ENCODE results near the gene ADGRG2.
"Not testable (repeated sequence)": the region's sequence is repeated elsewhere in the genome, so short reads cannot be mapped to it uniquely, and the experiment has no call there.

Gene ADGRG2

DNA sequence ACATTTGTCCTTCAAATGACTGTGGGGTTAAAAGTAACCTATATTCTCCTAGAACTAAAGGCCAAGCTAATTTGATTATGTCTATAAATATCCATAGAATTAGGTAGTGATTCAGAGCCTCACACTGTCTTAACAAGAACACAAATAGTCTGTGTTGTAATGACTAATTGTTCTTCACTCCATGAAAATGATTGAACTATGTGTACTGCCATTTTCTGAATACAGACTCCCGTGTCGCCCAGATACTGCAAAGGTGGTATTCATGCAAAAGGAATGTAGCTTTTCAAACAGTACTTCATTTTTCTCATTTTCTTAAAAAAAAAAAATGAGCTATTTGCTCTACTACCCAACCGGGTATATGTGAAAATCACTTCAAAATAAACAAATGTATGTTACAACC is 127.0 kb downstream of the ADGRG2 start:
- DNase-seq = no peak

DNA sequence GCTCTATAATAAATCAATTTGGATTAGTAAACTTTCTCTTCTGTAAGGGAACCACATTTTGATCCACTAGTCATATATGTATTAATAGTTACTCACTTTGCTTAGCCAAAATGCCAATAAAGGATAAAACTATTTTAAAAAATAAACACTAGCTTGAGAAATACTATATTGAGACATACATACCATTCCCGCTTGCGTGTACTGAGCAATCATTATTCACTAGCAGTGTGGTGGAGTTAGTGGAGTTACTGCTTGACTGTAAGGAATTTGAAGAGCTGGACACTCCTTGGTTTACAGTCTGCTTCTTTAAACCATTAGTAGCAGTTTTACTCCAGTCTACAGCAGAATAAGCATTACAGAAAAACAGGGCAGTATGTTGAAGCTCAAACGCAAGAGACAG is 127.6 kb downstream of the ADGRG2 start:
- DNase-seq = no peak

DNA sequence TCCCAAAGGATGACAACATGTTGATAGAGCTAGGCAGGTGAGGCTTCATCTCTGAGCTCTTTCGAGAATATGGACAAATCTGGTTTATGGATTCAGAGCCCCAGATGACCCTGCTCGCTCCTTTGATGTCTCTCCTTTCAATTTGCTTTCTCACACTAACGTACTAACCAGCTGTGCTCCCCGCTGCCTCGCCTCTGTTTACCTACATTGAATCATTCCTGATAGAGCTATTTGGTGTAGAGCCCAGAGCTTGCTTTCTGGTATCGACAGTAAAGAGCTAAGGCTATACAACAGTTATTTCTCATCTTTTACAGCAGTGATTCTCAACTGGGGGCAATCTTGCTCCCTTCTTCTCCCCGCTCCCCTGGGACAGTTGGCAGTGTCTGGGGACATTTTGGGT is 129.4 kb downstream of the ADGRG2 start:
- no peak for DNase-seq

DNA sequence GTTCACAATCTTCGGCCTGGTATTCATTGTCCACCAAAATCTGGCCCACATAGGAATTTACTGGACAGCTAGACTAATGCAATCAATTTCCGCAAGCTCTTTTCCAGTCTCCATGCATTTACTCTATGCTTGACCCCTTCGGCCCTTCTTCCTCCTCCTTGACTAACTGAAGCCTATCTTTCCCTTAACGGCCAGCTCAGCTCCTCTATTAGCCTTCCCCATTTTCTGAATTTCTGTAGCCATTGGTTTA is 137.2 kb downstream of the ADGRG2 start:
- DNase-seq = no peak

DNA sequence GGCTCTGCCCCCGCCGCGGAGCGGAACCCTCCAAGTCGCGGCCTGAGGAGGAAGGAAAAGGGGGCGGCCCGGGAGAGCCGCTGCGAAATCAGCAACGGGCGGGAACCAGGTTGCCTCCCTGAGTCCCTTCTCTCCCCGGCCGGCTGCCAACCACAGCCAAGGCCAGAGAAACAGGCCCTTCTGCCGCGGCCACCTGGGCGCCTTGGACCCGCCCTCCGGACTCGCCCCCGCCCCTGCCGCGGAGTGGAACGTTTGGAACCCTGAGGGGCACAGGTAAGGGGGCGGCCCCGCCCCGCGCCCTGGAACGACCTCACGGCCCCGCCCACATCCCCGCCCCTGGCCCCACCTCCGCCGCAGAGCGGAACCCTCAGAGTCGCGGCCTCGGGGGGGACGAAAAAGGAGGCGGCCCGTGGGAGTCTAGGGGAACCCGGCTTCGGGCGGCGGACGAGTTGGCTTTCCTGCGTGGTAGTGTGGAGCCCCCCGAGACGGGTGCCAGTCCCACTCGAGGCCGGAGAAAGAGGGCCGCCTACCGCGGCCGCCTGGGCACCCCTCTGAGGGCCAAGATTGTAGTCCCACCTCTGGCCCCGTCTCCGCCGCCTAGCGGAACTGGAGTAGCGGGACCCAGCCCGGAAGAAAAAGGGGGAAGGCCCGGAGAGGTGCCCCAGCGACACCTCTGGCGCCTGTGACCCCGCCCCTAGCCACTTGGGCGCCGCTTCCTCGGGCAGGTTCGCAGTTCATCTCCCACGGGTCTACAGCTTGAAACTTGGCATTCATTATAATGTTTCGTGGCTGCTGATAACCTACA is 137.7 kb downstream of the ADGRG2 start:
- peak; percentile 84 for DNase-seq

DNA sequence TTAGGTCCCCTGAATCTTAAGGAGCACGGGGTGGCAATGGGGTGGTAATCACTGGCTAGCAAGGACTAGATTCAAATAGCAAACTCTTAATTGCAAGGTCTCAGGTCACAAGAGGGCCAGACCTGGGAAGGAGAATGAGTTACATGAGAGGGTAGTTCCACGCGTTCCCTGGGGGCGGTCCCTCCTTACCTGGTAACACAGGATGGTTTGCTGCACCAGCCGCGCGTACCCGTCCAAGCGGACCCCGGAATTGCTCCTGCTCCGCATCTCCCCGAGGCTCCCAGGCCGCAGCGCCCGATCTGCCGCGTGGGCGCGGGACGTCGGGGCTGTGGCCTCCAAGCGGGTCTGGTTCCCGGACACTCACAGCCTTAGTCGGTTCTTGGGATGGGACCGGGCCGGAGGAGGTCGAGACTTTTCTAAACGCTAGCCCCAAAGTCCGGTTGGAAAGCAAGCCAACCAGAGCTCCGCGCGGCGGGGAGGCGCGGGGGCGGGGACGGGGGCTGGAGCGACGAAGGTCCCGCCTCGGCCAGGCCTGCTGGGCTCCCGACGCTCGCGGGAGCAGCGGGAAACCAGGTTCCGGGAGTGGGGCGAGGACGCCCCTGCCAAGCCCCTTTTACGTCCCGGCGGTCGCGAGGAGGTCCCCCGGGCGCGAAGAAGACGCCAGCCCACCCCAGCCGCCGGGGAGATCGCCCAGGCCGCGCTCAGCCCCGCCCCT is 138.4 kb downstream of the ADGRG2 start, which contains the start of gene PHKA2:
TSS of gene PHKA2 (minus strand) at position 449 of the 715 bp plus-strand sequence. CDS start at position 267, 182 bp downstream.
- DNase-seq = no peak

DNA sequence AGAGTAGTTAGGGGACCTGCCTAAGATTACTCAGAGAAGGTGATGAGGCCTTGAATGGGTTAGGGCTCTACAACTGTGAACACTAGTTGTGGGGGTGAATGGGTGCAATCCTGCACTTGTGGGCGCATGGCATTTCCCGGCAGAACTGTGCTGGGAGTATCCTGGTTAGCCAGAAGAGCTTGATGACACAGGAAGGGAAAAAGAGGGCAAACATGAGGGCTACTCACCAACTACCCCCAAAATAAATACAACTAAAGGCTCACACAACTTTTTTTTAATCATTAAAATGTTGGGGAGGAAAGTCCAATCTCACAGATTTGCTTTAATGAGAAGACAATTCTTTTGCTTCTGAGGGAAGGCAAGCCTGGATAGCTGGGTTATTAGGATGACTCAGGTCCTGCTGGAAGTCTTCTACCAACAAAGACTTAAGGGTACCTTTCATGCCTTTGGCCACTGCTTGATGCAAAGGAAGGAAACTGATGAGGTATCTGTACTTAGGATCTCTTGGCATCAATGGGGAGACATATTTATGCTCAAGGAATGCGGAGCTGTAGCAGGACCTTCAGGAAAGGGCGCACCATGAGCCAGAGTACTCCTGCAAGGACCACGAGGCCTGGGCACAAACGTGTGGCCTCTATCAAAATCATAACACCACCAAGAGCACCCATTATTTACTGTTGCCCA is 141.0 kb downstream of the ADGRG2 start:
- no peak for DNase-seq

DNA sequence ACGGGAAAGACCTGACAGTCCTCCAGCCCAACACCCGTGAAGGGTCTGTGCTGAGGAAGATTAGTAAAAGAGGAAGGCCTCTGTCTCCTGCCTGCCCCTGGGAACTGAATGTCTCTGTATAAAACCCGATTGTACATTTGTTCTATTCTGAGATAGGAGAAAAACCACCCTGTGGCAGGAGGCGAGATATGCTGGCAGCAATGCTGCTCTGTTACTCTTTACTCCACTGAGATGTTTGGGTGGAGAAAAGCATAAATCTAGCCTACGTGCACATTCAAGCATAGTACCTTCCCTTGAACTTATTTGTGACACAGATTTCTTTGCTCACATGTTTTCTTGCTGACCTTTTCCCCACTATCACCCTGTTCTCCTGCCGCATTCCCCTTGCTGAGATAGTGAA is 142.0 kb downstream of the ADGRG2 start:
- not testable (repeated sequence) for DNase-seq

DNA sequence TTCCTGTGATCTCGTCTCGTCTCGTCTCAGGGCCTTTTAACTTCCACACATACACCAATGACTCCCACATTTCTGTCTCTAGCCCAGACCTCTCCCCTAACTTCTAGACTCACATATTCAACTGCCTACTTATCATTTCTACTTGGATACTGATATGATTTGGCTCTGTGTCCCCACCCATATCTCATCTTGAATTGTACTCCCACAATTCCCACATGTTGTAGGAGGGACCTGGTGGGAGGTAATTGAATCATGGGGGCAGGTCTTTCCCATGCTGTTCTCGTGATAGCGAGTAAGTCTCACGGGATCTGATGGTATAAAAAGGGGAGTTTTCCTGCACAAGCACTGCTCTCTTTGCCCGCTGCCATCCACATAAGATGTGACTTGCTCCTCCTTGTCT is 147.3 kb downstream of the ADGRG2 start:
- DNase-seq = no peak

DNA sequence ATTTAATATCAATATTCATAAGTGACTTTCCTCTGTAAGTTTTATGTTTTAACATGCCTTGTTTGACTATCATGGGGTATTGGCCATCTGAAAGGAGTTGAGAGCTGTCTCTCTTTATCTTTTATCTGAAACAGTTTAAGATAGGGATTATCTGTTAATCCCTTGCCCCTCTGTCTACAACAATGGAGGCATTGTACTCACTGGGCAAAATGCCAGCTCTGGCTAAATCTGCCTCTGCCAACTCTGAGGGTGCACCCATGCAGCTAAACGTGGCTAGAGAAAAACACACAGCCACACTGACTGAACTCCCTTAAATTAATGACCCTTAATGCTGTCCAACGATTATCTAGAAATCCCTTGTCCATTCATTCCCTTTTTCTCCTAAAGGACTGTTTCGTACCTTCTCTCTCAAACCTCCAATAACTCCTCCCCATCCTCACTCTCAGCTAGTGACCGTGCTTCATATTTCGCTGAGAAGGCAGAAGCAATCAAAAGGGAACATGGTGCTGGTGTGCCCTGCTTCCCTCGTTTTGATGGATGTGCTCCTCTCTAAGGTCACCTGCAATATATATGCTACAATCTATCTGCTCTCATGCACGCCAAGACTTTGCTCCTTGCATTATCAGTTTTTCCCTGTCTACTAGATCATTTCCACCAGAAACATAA is 148.6 kb downstream of the ADGRG2 start:
- DNase-seq = no peak

DNA sequence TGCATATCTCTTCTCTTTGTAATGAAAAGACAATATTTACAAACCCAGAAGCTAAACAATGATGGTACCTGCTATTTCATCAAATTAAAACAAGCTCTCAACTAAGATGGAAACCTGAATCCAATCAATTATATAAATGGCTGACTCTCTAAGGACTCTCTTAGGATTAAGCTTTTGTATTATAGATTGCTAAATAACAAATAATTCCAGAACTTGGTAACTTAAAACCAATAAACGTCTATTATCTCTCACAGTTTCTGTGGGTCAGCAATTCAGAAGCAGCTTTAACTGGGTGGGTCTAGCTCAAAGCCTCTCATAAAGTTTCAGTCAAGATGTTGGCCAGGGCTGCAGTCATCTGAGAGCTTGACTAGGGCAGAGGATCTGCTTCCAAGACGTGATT is 150.8 kb downstream of the ADGRG2 start:
- no peak for DNase-seq

DNA sequence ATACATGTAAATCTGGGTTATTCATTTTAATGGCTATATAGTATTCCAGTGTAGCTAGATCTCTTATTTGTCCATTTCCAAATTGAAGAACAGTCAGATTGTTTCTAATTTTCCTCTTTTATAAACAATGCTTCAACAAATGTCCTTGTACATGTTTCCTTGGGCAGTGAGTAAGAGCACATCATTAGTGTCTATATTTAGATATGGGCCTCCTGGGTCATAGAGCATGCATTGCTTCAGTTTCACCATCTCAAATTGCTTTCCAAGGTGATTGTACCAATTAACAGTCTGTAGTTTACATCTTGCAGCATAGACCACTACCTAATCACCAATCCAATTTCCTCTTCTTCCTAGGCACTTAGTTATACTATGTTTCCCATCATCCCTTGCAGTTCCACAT is 151.8 kb downstream of the ADGRG2 start:
- DNase-seq = no peak

DNA sequence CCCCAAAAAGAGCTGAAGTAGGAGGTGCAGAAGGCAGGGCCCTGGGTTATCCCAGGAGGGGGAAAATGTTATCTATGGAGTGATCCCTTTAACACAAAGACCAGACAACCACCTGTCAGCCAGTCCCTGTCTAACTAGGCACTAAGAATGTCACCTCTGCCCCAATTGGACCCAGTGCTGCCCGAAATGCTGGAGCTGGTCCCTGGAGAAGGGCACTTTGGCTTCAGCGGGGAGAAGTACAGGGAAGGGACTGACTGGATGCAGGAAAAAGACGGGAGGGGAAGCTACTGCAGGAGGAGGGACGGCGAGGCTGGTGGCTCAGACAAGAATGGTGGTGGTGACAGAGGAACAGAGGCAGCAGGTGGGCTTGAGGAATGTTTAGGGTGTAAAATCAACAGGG is 155.6 kb downstream of the ADGRG2 start:
- no peak for DNase-seq

DNA sequence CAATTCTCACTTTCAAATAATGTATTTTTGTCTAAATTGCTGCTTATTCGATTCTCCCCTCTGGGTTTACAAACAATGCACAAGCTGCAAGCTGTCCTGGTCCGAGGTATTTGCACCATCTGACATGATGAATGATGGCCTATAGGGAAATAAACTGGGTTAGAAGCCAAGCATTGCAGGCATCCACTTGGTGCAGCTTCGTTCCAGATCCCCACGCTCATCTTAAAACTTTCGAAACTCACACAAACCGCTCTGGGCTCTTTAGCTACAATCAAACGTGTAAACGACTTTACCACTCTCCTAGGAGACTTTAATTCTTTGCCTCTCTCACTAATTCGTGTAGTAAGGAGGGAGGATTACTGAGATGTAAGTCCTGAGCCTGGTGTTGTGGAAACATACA is 157.4 kb downstream of the ADGRG2 start:
- no peak for DNase-seq

DNA sequence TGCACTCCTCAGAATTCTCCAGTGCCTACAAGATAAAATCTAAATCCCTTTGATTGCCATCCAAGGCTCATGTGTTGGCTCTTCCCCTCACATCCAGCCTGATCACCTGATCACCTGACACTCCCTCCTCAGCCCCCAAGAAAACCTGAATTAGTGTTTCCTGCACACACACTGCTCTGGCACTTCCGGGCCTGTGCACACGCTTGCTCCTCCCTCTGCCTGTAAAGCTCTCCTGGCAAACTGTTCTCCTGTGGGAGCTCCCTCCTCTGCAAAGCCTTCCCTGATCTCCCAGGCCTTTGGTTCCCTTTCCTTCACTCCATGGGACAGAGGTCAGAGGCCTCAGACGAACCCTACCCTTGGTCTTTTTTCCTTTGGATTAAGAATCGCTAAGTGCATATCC is 158.2 kb downstream of the ADGRG2 start:
- no peak for DNase-seq

DNA sequence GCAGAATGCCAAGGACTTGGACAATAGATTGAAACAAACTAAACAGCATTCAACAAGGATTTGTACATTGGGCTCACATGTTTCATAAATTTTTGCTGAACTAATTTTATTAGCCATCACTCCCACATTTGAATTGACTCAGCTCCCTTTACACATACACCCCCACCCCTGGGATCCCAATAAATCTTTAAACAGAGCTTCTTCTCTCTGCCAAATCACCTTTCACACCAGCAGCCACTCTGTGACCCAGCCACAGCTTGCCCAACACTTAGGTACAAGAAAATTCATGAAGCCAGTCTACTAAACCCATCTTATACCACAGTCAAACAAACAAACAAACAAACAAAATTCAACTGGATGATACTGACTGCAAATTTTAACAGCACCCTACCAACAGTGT is 159.9 kb downstream of the ADGRG2 start:
- no peak for DNase-seq

DNA sequence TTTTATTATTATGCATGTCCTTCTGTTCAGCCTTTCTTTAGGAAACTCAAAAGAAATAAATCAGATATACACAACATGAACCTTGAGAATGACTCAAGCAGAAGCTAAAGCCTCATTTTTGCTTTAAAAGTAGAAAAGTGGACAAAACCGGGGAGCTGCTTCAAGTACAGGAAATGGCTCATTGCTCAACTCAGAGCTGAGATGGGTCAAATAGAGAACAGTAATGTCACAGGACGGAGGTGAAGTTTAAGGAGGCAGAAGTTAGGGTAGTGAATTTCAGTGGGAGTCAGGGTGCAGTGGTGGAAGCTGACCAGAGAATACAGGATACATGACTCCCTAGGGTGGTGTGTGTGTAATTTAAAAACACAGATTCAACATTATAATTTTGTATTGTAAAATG is 160.6 kb downstream of the ADGRG2 start:
- DNase-seq = no peak

DNA sequence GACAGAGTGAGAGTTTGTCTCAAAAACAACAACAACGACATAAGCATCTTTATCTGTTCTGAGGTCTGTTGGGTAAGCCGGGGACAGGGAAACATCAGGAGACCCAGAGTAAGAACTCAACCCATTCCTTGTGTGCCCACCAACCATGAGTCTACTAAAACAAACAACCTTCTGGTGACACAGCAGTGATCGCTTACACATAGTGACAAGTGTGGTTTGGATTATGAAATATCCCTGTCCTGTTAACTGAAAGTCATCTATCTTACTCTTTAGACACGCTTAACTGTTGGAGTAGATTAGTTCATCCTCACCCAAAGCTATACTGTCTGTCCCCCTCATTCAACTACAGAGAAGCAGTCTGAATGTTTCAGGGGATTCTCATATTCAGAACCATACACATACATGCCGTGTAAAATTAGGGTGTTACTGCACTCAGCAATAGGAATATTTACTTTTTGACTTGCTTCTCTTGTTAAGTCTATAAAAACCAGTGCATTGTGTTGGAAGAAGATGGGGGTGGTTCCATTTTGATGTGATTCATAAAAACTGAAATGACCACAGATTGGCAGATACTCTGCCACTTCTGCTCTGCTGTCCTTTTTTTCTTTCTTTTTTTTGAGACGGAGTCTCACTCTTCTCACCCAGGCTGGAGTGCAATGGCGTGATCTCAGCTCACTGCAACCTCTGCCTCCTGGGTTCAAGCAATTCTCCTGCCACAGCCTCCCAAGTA is 165.8 kb downstream of the ADGRG2 start:
- no peak for DNase-seq

DNA sequence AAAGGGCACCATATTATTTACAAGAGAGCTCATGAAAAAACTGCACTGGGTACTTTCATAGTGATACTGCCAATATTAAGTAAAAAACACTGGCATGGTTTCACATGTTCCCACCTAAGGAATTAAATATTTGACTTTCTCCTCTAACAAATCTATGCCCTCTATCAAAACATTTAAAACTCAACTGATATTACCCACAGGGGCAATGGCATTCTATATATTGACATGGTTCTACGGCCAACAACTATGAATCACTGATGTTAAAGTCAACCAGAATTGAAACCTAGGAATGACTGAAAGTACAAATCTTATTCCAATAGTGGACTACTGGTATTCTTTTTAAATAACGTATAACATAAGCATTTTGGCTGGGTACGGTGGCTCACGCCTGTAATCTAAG is 166.6 kb downstream of the ADGRG2 start:
- DNase-seq = no peak

DNA sequence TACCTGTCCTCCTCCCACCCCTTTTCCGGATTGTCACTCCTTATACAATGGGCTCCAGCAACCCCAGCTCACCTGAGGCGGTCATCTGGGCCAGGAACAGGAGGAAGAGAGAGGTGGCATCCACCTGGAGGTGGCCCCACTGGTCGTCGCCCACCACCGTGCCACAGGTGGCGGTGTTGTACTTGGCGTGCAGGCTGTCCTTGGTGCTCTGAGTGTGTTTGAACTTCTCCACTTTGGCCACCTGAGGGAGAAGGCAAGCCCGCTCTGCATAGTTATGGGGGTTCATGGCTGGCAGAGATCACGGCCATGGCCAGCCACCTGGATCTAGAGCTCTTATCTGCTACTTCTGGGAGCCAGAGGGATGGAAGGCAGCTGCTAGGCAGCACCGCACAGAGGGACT is 171.2 kb downstream of the ADGRG2 start:
- no peak for DNase-seq

DNA sequence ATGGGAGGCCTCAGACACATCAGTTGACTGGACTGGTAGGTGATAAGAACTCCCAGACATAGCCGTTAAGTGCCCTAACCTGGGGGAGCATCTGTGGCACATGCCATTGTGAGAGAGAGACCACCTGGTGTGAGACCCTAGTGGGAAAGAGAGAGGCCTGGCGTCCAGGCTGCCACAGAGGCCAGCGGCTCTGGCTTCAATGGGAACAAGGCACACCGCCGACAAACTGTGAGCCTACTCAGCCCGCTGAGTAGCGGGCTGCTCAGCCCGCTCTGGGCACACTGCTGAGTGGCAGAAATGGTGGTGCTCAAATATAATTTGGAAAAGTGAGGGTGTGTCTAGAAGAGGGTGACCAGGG is 172.3 kb downstream of the ADGRG2 start:
- DNase-seq = no peak

DNA sequence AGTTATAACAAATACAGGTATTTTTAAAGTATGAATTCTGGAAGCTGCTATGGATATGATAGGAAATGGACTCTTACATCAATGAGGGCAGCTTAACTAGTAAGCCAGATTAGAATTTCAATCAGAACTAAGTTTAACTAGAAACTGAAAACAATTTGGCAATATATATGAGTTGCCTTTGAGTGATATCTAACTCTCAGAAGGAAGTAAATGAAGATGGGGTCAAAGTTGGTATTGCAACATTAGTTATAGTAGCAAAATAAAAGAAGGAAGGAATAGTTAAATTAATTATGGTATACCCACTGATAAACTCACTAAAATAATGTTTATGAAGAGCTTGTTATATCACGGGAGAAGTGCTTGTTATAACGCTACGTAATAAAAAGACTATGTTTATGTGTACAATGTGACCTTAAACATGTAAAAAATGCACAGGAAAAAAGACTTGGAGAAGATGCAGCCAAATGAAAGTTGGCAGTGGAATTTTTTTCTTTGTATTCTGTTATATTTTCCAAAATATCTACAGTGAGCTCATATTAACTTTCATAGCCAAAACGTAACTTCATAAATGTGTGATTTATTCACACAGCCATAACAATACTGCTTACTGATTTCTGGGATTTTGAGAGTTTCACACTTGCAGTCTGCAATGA is 172.9 kb downstream of the ADGRG2 start:
- no peak for DNase-seq

DNA sequence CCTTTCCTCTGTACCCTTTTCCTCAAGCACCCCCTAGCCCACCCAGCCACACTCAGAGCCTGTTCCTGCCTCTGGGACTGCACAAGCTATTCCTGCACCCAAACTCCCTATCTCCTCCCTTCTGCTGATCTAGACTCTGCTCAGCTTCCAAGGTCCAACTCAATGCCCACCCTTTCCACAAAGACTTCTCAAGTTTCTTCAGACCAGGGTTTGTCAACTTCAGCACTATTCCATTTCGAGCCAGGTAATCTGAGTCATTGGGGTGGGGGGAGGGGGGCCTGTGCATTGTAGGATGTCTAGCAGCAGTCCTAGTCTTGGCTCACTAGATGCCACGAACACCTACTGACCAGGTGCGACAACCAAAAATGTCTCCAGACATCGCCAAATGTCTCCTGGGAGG is 175.7 kb downstream of the ADGRG2 start:
- DNase-seq = no peak
